Measurements from ENCODE around the gene SPACA1.

Gene SPACA1

GRCh38 chr6:88050140-88050818 is 2.6 kb downstream of the SPACA1 start:
- DNase-seq (no peak), ATAC-seq (ENCODE audit: insufficient read depth, low read depth) (no peak)
- H3K9me3 ChIP-seq (ENCODE audit: insufficient read depth, low read length, severe bottlenecking) = no peaks in the 10 kb centered on the region
- H3K36me3 ChIP-seq (ENCODE audit: insufficient read depth, low read length) = no peaks in the 10 kb centered on the region
- H3K79me2 ChIP-seq (ENCODE audit: insufficient read depth, low read length) = no peaks in the 10 kb centered on the region
- no peak overlapping the region for H3K4me3 ChIP-seq (ENCODE audit: low read depth in 1 of 2, low read length in 2 of 2)
- H2AFZ ChIP-seq (ENCODE audit: low read depth, low read length) = no peak overlapping the region
- no peak overlapping the region for H3K27ac ChIP-seq (ENCODE audit: low read length)
- no peaks in the 10 kb centered on the region for H3K4me1 ChIP-seq (ENCODE audit: insufficient read depth, low read length)
- H4K20me1 ChIP-seq (ENCODE audit: insufficient read depth, low read length) = no peaks in the 10 kb centered on the region
- no peak for TF ChIP-seq CTCF (IDR thresholded peaks at IDR 0.05; ENCODE audit: borderline replicate concordance, extremely low read depth, low read length, poor library complexity, severe bottlenecking)
- TF ChIP-seq EZH2 (IDR thresholded peaks at IDR 0.05; ENCODE audit: borderline replicate concordance, low read depth, low read length, severe bottlenecking) = no peak
- H3K4me2 ChIP-seq (ENCODE audit: insufficient read depth, low read length) = no peak overlapping the region
- H3K27me3 ChIP-seq (ENCODE audit: insufficient read depth, low read length, poor library complexity) = no peaks in the 10 kb centered on the region
- no peak overlapping the region for H3K9ac ChIP-seq (ENCODE audit: low read depth, low read length)

- H3K9me3 ChIP-seq (ENCODE audit: insufficient read depth, low read length, severe bottlenecking) = no peaks in the 10 kb centered on the region
- H3K27me3 ChIP-seq (ENCODE audit: insufficient read depth, low read length, poor library complexity) = peaks cover 4% of the 10 kb centered on the region
- ATAC-seq (ENCODE audit: insufficient read depth, low read depth) = no peak
- no peak for DNase-seq
- no peak overlapping the region for H2AFZ ChIP-seq (ENCODE audit: low read depth, low read length)
- H3K4me1 ChIP-seq (ENCODE audit: insufficient read depth, low read length) = no peaks in the 10 kb centered on the region
- no peak overlapping the region for H3K9ac ChIP-seq (ENCODE audit: low read depth, low read length)
- H3K4me2 ChIP-seq (ENCODE audit: insufficient read depth, low read length) = no peak overlapping the region
- no peaks in the 10 kb centered on the region for H3K36me3 ChIP-seq (ENCODE audit: insufficient read depth, low read length)
- H4K20me1 ChIP-seq (ENCODE audit: insufficient read depth, low read length) = no peaks in the 10 kb centered on the region
- H3K27ac ChIP-seq (ENCODE audit: low read length) = no peak overlapping the region
- no peak overlapping the region; a peak in 1 of 4 replicates for H3K4me3 ChIP-seq (ENCODE audit: low read depth in 1 of 2, low read length in 2 of 2)
- no peaks in the 10 kb centered on the region for H3K79me2 ChIP-seq (ENCODE audit: insufficient read depth, low read length)
- no peak for TF ChIP-seq CTCF (IDR thresholded peaks at IDR 0.05; ENCODE audit: borderline replicate concordance, extremely low read depth, low read length, poor library complexity, severe bottlenecking)
- TF ChIP-seq EZH2 (IDR thresholded peaks at IDR 0.05; ENCODE audit: borderline replicate concordance, low read depth, low read length, severe bottlenecking) = no peak
Observed at GRCh38 chr6:88059191-88059590, 11.6 kb downstream of the SPACA1 start.

- no peak overlapping the region for H3K4me2 ChIP-seq (ENCODE audit: insufficient read depth, low read length)
- H3K27ac ChIP-seq (ENCODE audit: low read length) = no peak overlapping the region
- ATAC-seq (ENCODE audit: insufficient read depth, low read depth) (no peak), DNase-seq (no peak)
- H3K4me1 ChIP-seq (ENCODE audit: insufficient read depth, low read length) = no peaks in the 10 kb centered on the region
- no peaks in the 10 kb centered on the region for H3K9me3 ChIP-seq (ENCODE audit: insufficient read depth, low read length, severe bottlenecking)
- H3K4me3 ChIP-seq (ENCODE audit: low read depth in 1 of 2, low read length in 2 of 2) = no peak overlapping the region
- peaks cover 4% of the 10 kb centered on the region for H3K27me3 ChIP-seq (ENCODE audit: insufficient read depth, low read length, poor library complexity)
- H4K20me1 ChIP-seq (ENCODE audit: insufficient read depth, low read length) = no peaks in the 10 kb centered on the region
- H3K36me3 ChIP-seq (ENCODE audit: insufficient read depth, low read length) = no peaks in the 10 kb centered on the region
- no peak for TF ChIP-seq CTCF (IDR thresholded peaks at IDR 0.05; ENCODE audit: borderline replicate concordance, extremely low read depth, low read length, poor library complexity, severe bottlenecking)
- no peak for TF ChIP-seq EZH2 (IDR thresholded peaks at IDR 0.05; ENCODE audit: borderline replicate concordance, low read depth, low read length, severe bottlenecking)
- no peak overlapping the region for H2AFZ ChIP-seq (ENCODE audit: low read depth, low read length)
- H3K9ac ChIP-seq (ENCODE audit: low read depth, low read length) = no peak overlapping the region
- no peaks in the 10 kb centered on the region for H3K79me2 ChIP-seq (ENCODE audit: insufficient read depth, low read length)
Observed at GRCh38 chr6:88062376-88062775, 14.7 kb downstream of the SPACA1 start.
